Ishikawa (cell line): ENCODE measurements around the gene RHNO1.

Source experiments
- CEBPB ChIP-seq: IDR thresholded peaks from 2 replicates; pipeline ENCODE4 v1.6.1; 2012
- CREB1 ChIP-seq: IDR thresholded peaks from 2 replicates; pipeline ENCODE4 v1.6.1; 2012; ENCODE audit warnings: low read depth
- EGR1 ChIP-seq: IDR thresholded peaks from 2 replicates; pipeline ENCODE4 v1.6.1; 2012
- EP300 ChIP-seq: IDR thresholded peaks from 2 replicates; pipeline ENCODE4 v1.6.1; 2012; ENCODE audit warnings: borderline replicate concordance
- FOXM1 ChIP-seq: IDR thresholded peaks from 2 replicates; pipeline ENCODE4 v1.6.1; 2012; ENCODE audit warnings: low read depth, borderline replicate concordance
- NFIC ChIP-seq: IDR thresholded peaks from 2 replicates; pipeline ENCODE4 v1.6.1; 2012
- RAD21 ChIP-seq: IDR thresholded peaks from 2 replicates; pipeline ENCODE4 v1.6.1; 2012; ENCODE audit warnings: low read depth
- TAF1 ChIP-seq: IDR thresholded peaks from 2 replicates; pipeline ENCODE4 v1.6.1; 2012; ENCODE audit warnings: low read depth, mild to moderate bottlenecking
- TCF12 ChIP-seq: IDR thresholded peaks from 2 replicates; pipeline ENCODE4 v1.6.1; 2012; ENCODE audit warnings: low read depth
- TEAD4 ChIP-seq: IDR thresholded peaks from 2 replicates; pipeline ENCODE4 v1.6.1; 2012
- YY1 ChIP-seq: IDR thresholded peaks from 2 replicates; pipeline ENCODE4 v1.6.1; 2012; ENCODE audit warnings: low read depth
- ZBTB7A ChIP-seq: IDR thresholded peaks from 2 replicates; pipeline ENCODE4 v1.6.1; 2012; ENCODE audit warnings: low read depth
- TF ChIP-seq, protein P1 (sequence below): IDR thresholded peaks from 2 replicates; pipeline ENCODE4 v1.6.1; 2012; ENCODE audit warnings: low read depth, mild to moderate bottlenecking
- TF ChIP-seq, protein P2 (sequence below): IDR thresholded peaks from 2 replicates; pipeline ENCODE4 v1.6.1; 2012
- TF ChIP-seq, protein P3 (sequence below): IDR thresholded peaks from 2 replicates; pipeline ENCODE4 v1.6.1; 2012

RHNO1 gene

DNA sequence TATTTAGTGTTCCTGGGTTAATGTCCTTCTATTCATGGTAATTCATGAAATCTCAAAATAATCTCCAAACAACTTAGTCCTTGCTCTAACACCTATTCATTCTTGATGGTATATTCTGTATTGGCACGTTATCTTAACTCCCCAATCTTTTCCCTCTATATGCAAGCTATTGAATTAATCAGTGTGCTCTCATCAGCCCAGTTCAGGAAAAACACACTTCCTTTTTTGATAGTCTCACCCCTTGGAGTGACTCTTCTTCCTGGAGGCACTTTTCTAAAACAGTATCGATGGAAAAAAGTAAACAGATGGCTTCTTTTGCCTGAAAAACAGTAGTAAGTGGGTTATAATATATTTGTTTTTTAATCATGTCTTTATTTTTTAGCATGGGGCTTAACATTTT lies 42.2 kb downstream of the RHNO1 start:
- TF ChIP-seq YY1 = no peak
- TF ChIP-seq, protein P1, sequence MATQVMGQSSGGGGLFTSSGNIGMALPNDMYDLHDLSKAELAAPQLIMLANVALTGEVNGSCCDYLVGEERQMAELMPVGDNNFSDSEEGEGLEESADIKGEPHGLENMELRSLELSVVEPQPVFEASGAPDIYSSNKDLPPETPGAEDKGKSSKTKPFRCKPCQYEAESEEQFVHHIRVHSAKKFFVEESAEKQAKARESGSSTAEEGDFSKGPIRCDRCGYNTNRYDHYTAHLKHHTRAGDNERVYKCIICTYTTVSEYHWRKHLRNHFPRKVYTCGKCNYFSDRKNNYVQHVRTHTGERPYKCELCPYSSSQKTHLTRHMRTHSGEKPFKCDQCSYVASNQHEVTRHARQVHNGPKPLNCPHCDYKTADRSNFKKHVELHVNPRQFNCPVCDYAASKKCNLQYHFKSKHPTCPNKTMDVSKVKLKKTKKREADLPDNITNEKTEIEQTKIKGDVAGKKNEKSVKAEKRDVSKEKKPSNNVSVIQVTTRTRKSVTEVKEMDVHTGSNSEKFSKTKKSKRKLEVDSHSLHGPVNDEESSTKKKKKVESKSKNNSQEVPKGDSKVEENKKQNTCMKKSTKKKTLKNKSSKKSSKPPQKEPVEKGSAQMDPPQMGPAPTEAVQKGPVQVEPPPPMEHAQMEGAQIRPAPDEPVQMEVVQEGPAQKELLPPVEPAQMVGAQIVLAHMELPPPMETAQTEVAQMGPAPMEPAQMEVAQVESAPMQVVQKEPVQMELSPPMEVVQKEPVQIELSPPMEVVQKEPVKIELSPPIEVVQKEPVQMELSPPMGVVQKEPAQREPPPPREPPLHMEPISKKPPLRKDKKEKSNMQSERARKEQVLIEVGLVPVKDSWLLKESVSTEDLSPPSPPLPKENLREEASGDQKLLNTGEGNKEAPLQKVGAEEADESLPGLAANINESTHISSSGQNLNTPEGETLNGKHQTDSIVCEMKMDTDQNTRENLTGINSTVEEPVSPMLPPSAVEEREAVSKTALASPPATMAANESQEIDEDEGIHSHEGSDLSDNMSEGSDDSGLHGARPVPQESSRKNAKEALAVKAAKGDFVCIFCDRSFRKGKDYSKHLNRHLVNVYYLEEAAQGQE = no peak
- TF ChIP-seq NFIC = no peak
- no peak for TF ChIP-seq TEAD4
- no peak for TF ChIP-seq ZBTB7A
- TF ChIP-seq TCF12 = no peak
- no peak for TF ChIP-seq TAF1
- TF ChIP-seq FOXM1 = no peak
- TF ChIP-seq, protein P2, sequence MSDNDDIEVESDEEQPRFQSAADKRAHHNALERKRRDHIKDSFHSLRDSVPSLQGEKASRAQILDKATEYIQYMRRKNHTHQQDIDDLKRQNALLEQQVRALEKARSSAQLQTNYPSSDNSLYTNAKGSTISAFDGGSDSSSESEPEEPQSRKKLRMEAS = no peak
- TF ChIP-seq, protein P3, sequence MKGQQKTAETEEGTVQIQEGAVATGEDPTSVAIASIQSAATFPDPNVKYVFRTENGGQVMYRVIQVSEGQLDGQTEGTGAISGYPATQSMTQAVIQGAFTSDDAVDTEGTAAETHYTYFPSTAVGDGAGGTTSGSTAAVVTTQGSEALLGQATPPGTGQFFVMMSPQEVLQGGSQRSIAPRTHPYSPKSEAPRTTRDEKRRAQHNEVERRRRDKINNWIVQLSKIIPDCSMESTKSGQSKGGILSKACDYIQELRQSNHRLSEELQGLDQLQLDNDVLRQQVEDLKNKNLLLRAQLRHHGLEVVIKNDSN = no peak
- TF ChIP-seq RAD21 = no peak
- no peak for TF ChIP-seq CREB1
- TF ChIP-seq EGR1 = no peak
- TF ChIP-seq CEBPB = no peak
- no peak for TF ChIP-seq EP300

DNA sequence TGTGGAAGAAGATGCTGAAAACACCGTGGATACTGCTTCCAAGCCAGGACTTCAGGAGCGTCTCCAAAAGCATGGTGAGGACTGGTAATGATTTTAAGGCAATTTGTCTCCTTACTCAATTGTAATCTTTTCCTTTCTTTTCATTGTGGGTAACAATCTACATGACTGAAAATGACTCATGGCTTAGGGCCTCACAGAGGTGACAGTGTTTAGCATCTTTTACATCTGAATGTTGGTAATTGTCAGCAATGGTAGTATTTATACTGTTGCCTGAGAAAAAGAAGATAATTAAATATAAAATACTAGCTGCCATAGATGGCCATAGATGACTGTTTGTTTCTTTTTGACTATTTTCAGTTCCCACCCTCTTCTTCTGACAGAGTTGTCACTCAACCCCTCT lies 45.3 kb downstream of the RHNO1 start:
- TF ChIP-seq TEAD4 = no peak
- no peak for TF ChIP-seq ZBTB7A
- TF ChIP-seq TAF1 = no peak
- no peak for TF ChIP-seq EP300
- no peak for TF ChIP-seq EGR1
- TF ChIP-seq, protein P2 = no peak
- TF ChIP-seq CEBPB = no peak
- no peak for TF ChIP-seq FOXM1
- TF ChIP-seq, protein P1 = no peak
- TF ChIP-seq RAD21 = no peak

DNA sequence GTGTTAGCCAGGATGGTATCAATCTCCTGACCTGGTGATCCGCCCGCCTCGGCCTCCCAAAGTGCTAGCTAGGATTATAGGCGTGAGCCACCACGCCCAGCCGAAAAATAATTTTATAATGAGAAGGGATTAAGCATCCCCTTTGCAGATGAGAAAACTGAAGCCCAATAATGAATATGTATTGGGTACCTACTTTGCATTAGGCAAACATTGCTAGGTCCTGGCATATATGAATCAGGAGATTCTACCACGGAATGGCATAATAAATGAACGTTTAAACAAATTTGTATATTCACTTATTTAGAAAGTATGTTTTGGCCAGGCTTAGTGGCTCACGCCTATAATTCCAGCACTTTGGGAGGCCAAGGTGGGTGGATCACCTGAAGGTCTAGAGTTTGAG lies 46.0 kb downstream of the RHNO1 start:
- TF ChIP-seq ZBTB7A (no peak), TEAD4 (no peak), CEBPB (no peak), TAF1 (no peak), CREB1 (no peak)
- TF ChIP-seq, protein P3 = no peak
- TF ChIP-seq, protein P2 = no peak
- TF ChIP-seq, protein P1 = no peak

DNA sequence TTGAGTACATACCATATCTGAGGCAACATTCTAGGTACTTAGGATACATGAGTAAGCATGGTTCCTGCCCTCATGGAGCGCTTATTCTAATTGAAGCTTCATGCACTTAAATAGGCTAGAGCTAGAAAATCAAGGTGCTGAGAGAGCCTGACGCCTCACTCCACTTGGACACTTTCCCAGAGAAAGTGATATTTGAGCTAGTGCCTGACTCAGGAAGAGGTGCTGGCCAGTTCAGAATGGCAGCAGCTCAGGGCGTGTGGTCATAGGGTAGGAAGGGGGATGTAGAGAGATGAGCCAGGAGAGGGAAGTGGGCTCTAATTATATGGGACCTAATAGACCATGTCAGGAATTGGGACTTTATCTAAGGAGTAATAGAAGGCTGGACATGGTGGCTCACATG lies 47.0 kb downstream of the RHNO1 start:
- TF ChIP-seq YY1 (no peak), TAF1 (no peak)

DNA sequence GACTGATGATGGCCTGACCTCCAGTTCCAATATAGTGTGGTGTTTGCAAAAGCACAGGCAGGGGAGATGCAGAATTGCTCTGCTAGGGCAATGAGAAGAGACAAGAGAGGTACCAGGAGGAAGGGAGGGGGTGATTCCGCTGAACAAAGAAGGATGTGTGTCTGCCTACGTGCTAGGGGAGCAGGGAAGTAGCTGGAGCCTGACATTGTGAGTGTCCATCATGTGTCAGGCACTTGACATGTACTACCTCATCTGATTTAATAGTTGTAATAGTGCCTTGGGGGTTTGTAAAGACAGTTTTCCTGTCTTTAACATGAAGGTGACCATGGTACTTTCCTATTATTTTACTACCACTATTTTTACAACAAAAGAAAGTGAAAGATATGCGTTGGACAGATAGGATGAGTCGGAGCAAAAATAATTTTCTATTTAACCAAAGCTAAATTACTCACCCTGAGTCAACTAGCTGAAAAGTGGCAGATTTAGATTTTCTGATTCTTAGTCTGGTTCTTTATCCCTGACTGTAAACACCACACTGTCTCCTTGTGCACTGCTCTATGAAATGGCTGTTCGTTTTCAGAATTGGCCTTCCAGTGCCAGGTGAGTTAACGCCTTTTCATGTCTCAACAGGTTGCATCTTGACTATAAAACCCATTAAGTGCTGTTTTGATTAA lies 48.4 kb downstream of the RHNO1 start:
- TF ChIP-seq RAD21 = no peak
- TF ChIP-seq FOXM1 = no peak
- no peak for TF ChIP-seq ZBTB7A
- no peak for TF ChIP-seq EGR1
- TF ChIP-seq CEBPB = no peak
- TF ChIP-seq TEAD4 = no peak
- no peak for TF ChIP-seq YY1
- TF ChIP-seq TCF12 = no peak
- TF ChIP-seq, protein P2 = no peak
- TF ChIP-seq TAF1 = no peak
- no peak for TF ChIP-seq CREB1
- no peak for TF ChIP-seq EP300
- no peak for TF ChIP-seq NFIC
- TF ChIP-seq, protein P1 = no peak
